ENCODE measurements around the gene ARL6IP4. TPM values are rescaled to one million over a fixed set of nuclear protein-coding genes. Genes with fewer than 3 reads are reported as not detected.

The ARL6IP4 gene
- total and polyA plus RNA-seq, 10 of the 15 experiments (the other 5 are each of a cell fraction or from before 2014, with no cell fraction given), result 2.5 to 320 (median 188) TPM

DNA sequence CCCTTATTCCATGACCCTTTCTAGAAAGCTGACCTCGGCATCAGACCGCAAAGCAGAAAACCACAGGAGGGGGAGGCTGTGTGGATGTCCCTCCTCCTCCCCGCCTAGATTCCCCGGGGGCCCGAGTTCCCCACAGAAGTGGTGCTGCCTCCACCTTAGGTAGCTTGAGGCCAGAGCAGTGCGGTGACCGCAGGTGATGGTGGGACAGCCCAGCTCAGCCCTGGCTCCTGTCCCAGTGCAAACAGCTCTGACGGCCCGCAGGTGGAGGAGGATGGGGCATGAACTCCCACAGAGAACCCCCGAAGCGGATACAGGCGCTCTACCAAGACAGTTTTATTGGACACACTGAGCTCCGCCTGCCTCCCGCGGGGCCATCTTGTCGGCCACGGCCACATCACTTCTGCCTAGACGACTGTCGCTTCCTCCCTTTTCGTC lies 19.5 kb downstream of the ARL6IP4 start:
- ChIA-PET POLR2A (interaction anchor here (0.6 kb wide), 2 partner anchors 194 to 1198 kb away, joined by 3 to 6 read pairs; no protein-coding TSS in a partner anchor), CTCF (interaction anchor here (0.6 kb wide), 1 partner anchor 105 kb away, joined by 3 read pairs; no protein-coding TSS in a partner anchor)
- intact Hi-C loops (cut with micrococcal nuclease; ENCODE audit: unreplicated experiment), result no loop called here

DNA sequence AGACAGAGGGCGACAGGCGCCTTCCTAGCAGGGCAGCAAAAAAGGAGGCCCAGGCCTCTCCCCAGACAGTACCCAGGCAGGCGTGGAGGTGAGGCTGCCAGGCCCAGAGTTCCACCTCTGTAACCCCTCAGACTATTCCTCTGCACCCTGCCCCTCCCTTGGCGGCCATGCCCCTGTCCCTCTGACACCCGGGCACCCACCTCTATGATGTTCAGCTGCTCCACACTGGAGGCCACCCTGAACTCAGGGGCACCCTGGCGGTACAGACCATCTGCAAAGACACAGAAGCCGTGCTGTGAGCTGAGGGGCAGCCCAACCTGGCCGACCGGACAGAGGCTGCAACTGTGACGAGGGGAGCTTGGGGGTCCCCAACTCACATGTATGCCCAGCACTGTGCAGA lies 20.1 kb downstream of the ARL6IP4 start:
- no peak for DNase-seq (ENCODE audit: low read depth, low spot score)
- in situ Hi-C loops (cut with MboI) (no loop called here), intact Hi-C loops (cut with micrococcal nuclease; ENCODE audit: unreplicated experiment) (no loop called here)
- no peaks in the 10 kb centered on the region; a peak in 1 of 4 replicates for H3K27me3 ChIP-seq (replicated peaks in 1 of 2; ENCODE audit: control insufficient read depth in 2 of 2, insufficient read depth in 2 of 2, low read length in 1 of 2)
- H3K36me3 ChIP-seq (ENCODE audit: control insufficient read depth in 2 of 2, insufficient read depth in 2 of 2, low read length in 1 of 2), result no peaks in the 10 kb centered on the region
- H3K9ac ChIP-seq (ENCODE audit: control insufficient read depth, insufficient read depth, low read length), result no peak overlapping the region
- H3K9me3 ChIP-seq (replicated peaks; ENCODE audit: control insufficient read depth, insufficient read depth, low read length), result no peaks in the 10 kb centered on the region
- H4K20me1 ChIP-seq (ENCODE audit: control insufficient read depth, insufficient read depth), result no peaks in the 10 kb centered on the region
- no peak for TF ChIP-seq HDAC6 (IDR thresholded peaks at IDR 0.05; ENCODE audit: unreplicated experiment)
- CTCF ChIA-PET, result interaction anchor here (0.6 kb wide), 1 partner anchor 105 kb away, joined by 3 read pairs; no protein-coding TSS in a partner anchor
- 47% methylated on average over 10 of the region's 10 CpGs for WGBS (ENCODE audit: insufficient coverage, insufficient replicate concordance, low lambda C conversion rate, missing lambda C conversion rate)
- no peak for FAIRE-seq
- SMC1A ChIA-PET (ENCODE audit: uncharacterized antibody, unreplicated experiment), result no interaction called here
- RAD21 ChIA-PET (ENCODE audit: unreplicated experiment), result no interaction called here
- BruUV-seq (replicated peaks), result no TSS peak
- no peaks in the 10 kb centered on the region for H3K4me1 ChIP-seq (ENCODE audit: control insufficient read depth, insufficient read depth, low read length)
- no peak overlapping the region for H3K4me2 ChIP-seq (ENCODE audit: control insufficient read depth, insufficient read depth)
- H2AFZ ChIP-seq (ENCODE audit: control insufficient read depth, low read depth, low read length), result no peak overlapping the region
- H3K79me2 ChIP-seq (ENCODE audit: control insufficient read depth, insufficient read depth, low read length), result no peaks in the 10 kb centered on the region
- POLR2A ChIA-PET, result interaction anchor here (0.6 kb wide), 3 partner anchors 29 to 1199 kb away, joined by 3 to 6 read pairs (median 5); no protein-coding TSS in a partner anchor
- H3K4me3 ChIP-seq, result no peak overlapping the region
- no peak overlapping the region for H3K27ac ChIP-seq (ENCODE audit: control insufficient read depth, insufficient read depth)
- ATAC-seq, result no peak

More for the DNA sequence above, 19.5 kb downstream of the ARL6IP4 start:
- H3K27ac ChIP-seq (ENCODE audit: control insufficient read depth, insufficient read depth), result no peak overlapping the region
- no peak overlapping the region for H3K9ac ChIP-seq (ENCODE audit: control insufficient read depth, insufficient read depth, low read length)
- no peaks in the 10 kb centered on the region; a peak in 1 of 4 replicates for H3K27me3 ChIP-seq (replicated peaks in 1 of 2; ENCODE audit: control insufficient read depth in 2 of 2, insufficient read depth in 2 of 2, low read length in 1 of 2)
- ATAC-seq, result no peak
- in situ Hi-C loops (cut with MboI), result no loop called here
- no peak for DNase-seq (ENCODE audit: low read depth, low spot score)
- no peaks in the 10 kb centered on the region for H3K79me2 ChIP-seq (ENCODE audit: control insufficient read depth, insufficient read depth, low read length)
- no peaks in the 10 kb centered on the region for H3K4me1 ChIP-seq (ENCODE audit: control insufficient read depth, insufficient read depth, low read length)
- WGBS (ENCODE audit: insufficient coverage, insufficient replicate concordance, low lambda C conversion rate, missing lambda C conversion rate), result 42% methylated on average over 17 of the region's 20 CpGs
- no peaks in the 10 kb centered on the region for H3K36me3 ChIP-seq (ENCODE audit: control insufficient read depth in 2 of 2, insufficient read depth in 2 of 2, low read length in 1 of 2)
- no TSS peak for BruUV-seq (replicated peaks)
- TF ChIP-seq, protein P1, sequence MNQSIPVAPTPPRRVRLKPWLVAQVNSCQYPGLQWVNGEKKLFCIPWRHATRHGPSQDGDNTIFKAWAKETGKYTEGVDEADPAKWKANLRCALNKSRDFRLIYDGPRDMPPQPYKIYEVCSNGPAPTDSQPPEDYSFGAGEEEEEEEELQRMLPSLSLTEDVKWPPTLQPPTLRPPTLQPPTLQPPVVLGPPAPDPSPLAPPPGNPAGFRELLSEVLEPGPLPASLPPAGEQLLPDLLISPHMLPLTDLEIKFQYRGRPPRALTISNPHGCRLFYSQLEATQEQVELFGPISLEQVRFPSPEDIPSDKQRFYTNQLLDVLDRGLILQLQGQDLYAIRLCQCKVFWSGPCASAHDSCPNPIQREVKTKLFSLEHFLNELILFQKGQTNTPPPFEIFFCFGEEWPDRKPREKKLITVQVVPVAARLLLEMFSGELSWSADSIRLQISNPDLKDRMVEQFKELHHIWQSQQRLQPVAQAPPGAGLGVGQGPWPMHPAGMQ (IDR thresholded peaks at IDR 0.05; ENCODE audit: borderline replicate concordance), result no peak
- TF ChIP-seq BHLHE40 (IDR thresholded peaks at IDR 0.05; ENCODE audit: borderline replicate concordance in 1 of 2, low read depth in 2 of 2, low read length in 1 of 2), result no peak
- peak; percentile 49; the same call in 1 of the 2 replicates for TF ChIP-seq RUNX3 (IDR thresholded peaks at IDR 0.05; ENCODE audit: low read length)
- H3K9me3 ChIP-seq (replicated peaks; ENCODE audit: control insufficient read depth, insufficient read depth, low read length), result no peaks in the 10 kb centered on the region
- H2AFZ ChIP-seq (ENCODE audit: control insufficient read depth, low read depth, low read length), result no peak overlapping the region
- SMC1A ChIA-PET (ENCODE audit: uncharacterized antibody, unreplicated experiment), result no interaction called here
- FAIRE-seq, result no peak
- RAD21 ChIA-PET (ENCODE audit: unreplicated experiment), result no interaction called here
- no peak overlapping the region for H3K4me2 ChIP-seq (ENCODE audit: control insufficient read depth, insufficient read depth)
- no peaks in the 10 kb centered on the region for H4K20me1 ChIP-seq (ENCODE audit: control insufficient read depth, insufficient read depth)
- no peak overlapping the region for H3K4me3 ChIP-seq

Data from GM12878 (cell line).